HepG2 (cell line): Measurements from ENCODE around the gene NOVA2. TPM values are rescaled to one million over a fixed set of nuclear protein-coding genes. Genes with fewer than 3 reads are reported as not detected.
A peak's percentile ranks its signal among the peaks of the same experiment; 100 is the strongest.

Experiments
- CAMTA2 ChIP-seq: sonication (generic); formaldehyde crosslinking; IDR thresholded peaks from 2 replicates; pipeline ENCODE4 v1.4.0; 2020; ENCODE audit warnings: mild to moderate bottlenecking, missing genetic modification reagents, borderline replicate concordance
- CHD4 ChIP-seq: fragments of 200-600 bp; sonication (generic); IDR thresholded peaks from 2 replicates; pipeline ENCODE4 v1.7.0; 2017; ENCODE audit warnings: mild to moderate bottlenecking, low read length, borderline replicate concordance
- GTF3A ChIP-seq: sonication (generic); formaldehyde crosslinking; conservative IDR thresholded peaks from 2 replicates; pipeline ENCODE4 v1.4.0; 2020; ENCODE audit warnings: mild to moderate bottlenecking, missing genetic modification reagents
- KDM3A ChIP-seq: IDR thresholded peaks from 2 replicates; pipeline ENCODE4 v1.6.1; 2018; ENCODE audit warnings: low read depth, missing compliant biosample characterization
- NR2F1 ChIP-seq, 2 experiments: fragments of 450-650 bp in 1 of 2; formaldehyde crosslinking in 1 of 2; IDR thresholded peaks; 2 replicates each; pipeline versions ENCODE4 v1.5.0 to v1.6.1; 2016 to 2020; ENCODE audit warnings: mild to moderate bottlenecking in 1 of 2, missing compliant biosample characterization in 1 of 2, missing genetic modification reagents in 1 of 2, moderate library complexity in 1 of 2
- SYNCRIP ChIP-seq: fragments of 200-400 bp; formaldehyde crosslinking; IDR thresholded peaks from 2 replicates; pipeline ENCODE4 v1.6.1; 2018; ENCODE audit warnings: mild to moderate bottlenecking, low read depth, low read length; ENCODE audit not compliant: insufficient read depth
- TEAD2 ChIP-seq: sonication (generic); formaldehyde crosslinking; IDR thresholded peaks from 2 replicates; pipeline ENCODE4 v1.9.0; 2021; ENCODE audit warnings: missing genetic modification reagents
- TFDP1 ChIP-seq: IDR thresholded peaks from 2 replicates; pipeline ENCODE4 v1.6.1; 2016; ENCODE audit warnings: missing compliant biosample characterization, missing genetic modification reagents, borderline replicate concordance
- ZBTB40 ChIP-seq, 2 experiments: fragments of 450-650 bp in 1 of 2; sonication (generic) in 1 of 2; formaldehyde crosslinking in 1 of 2; IDR thresholded peaks; 2 replicates each; pipeline versions ENCODE4 v1.6.1 to v1.8.0; 2016 to 2022; ENCODE audit warnings: antibody characterized with exemption in 1 of 2, mild to moderate bottlenecking in 1 of 2, missing genetic modification reagents in 1 of 2
- ZNF136 ChIP-seq: sonication (generic); formaldehyde crosslinking; IDR thresholded peaks from 2 replicates; pipeline ENCODE4 v1.8.1; 2022; ENCODE audit warnings: low read depth, mild to moderate bottlenecking, moderate library complexity, missing genetic modification reagents
- ZNF280D ChIP-seq: sonication (generic); formaldehyde crosslinking; IDR thresholded peaks from 2 replicates; pipeline ENCODE4 v1.5.1; 2020; ENCODE audit warnings: mild to moderate bottlenecking, missing genetic modification reagents
- ZNF557 ChIP-seq: sonication (generic); formaldehyde crosslinking; IDR thresholded peaks from 2 replicates; pipeline ENCODE4 v1.4.0; 2020; ENCODE audit warnings: missing genetic modification reagents
- ZNF607 ChIP-seq: sonication (generic); formaldehyde crosslinking; IDR thresholded peaks from 2 replicates; pipeline ENCODE4 v1.5.1; 2020; ENCODE audit warnings: missing genetic modification reagents, mild to moderate bottlenecking, borderline replicate concordance
- ZNF672 ChIP-seq: sonication (generic); formaldehyde crosslinking; IDR thresholded peaks from 2 replicates; pipeline ENCODE4 v1.8.1; 2022; ENCODE audit warnings: missing genetic modification reagents
- ZNF7 ChIP-seq: IDR thresholded peaks from 2 replicates; pipeline ENCODE4 v1.6.1; 2016; ENCODE audit warnings: missing biosample characterization, missing genetic modification reagents
- ZNF878 ChIP-seq: sonication (generic); formaldehyde crosslinking; IDR thresholded peaks from 2 replicates; pipeline ENCODE4 v1.8.1; 2023; ENCODE audit warnings: mild to moderate bottlenecking, missing genetic modification reagents, moderate library complexity
- polyA plus RNA-seq, 8 experiments: library from polyadenylated mRNA; depleted of rRNA in 3 of 8; stranded (reverse) in 7 of 8; unstranded in 1 of 8; fragments of >200 nt; fragmentation: Illumina TruSeq in 4 of 8; extraction: Trizol in 4 of 8; gene quantifications; 2 replicates each; pipeline versions ENCODE4 v1.2.1 to v1.2.3, GENCODE V29; 2011 to 2016; ENCODE audit warnings: low read depth in 4 of 8, missing spikeins in 1 of 8, mixed read lengths in 1 of 8; ENCODE audit not compliant: insufficient read depth in 1 of 8
- total RNA-seq, 5 experiments: library from RNA; depleted of rRNA; stranded (reverse); fragments of >200 nt; fragmentation: Illumina TruSeq; extraction: Trizol; gene quantifications; 2 replicates each; pipeline ENCODE4 v1.2.3, GENCODE V29; 2016; ENCODE audit warnings: low read depth in 1 of 5

The NOVA2 gene
- total and polyA plus RNA-seq, 2 of the 13 experiments (the other 11 are each of a cell fraction or from before 2014, with no cell fraction given), result not detected

- TF ChIP-seq TEAD2, result no peak
- TF ChIP-seq TFDP1 (CRISPR knock-in tag), result peak; percentile 100
- TF ChIP-seq ZNF672 (CRISPR knock-in tag), result no peak
- no peak for TF ChIP-seq ZNF557 (CRISPR knock-in tag)
- no peak for TF ChIP-seq ZNF136 (CRISPR knock-in tag)
- TF ChIP-seq CAMTA2, result no peak
- TF ChIP-seq GTF3A, result no peak
- TF ChIP-seq ZNF280D (CRISPR knock-in tag), result no peak
- TF ChIP-seq ZNF607 (CRISPR knock-in tag), result no peak
- TF ChIP-seq KDM3A (CRISPR knock-in tag), result no peak
- TF ChIP-seq ZNF878 (CRISPR knock-in tag), result no peak
- no peak for TF ChIP-seq CHD4
- no peak for TF ChIP-seq ZBTB40 (IDR thresholded peaks at IDR 0.05)
- no peak for TF ChIP-seq ZBTB40 (CRISPR knock-in tag; IDR thresholded peaks at IDR 0.05)
- TF ChIP-seq NR2F1 (CRISPR knock-in tag; IDR thresholded peaks at IDR 0.05), result no peak
- no peak for TF ChIP-seq SYNCRIP
- no peak for TF ChIP-seq ZNF7 (CRISPR knock-in tag)
Measured at GRCh38 chr19:45927565-45928261, 46.0 kb downstream of the NOVA2 start (continued).
